ENCODE results near the gene RTL9.
A peak's percentile ranks its signal among the peaks of the same experiment; 100 is the strongest.
"Not testable (repeated sequence)": the region's sequence is repeated elsewhere in the genome, so short reads cannot be mapped to it uniquely, and the experiment has no call there.

Gene RTL9

DNA sequence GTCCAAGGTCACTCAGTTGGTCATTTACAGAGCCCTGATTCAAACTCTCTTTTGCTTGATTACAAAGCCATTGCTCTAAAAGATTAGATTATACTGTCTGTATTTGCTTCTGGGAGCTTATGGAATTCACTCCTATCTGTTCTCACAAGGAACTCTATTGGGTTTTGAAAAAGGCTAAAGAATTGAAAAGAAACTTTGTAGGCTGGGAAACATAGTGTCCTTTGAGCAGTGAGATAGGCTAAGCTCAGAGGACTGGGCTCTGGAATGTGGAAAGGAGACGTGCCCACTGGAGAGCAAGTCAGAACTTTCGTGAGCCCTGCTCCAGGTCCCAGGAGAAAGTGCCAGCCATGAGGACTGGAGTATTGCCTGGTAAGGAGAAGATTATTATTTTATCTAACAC is at the start of gene RTL9:
Gene RTL9 (plus strand): TSS at position 301 of the 400 bp plus-strand sequence. CDS start 91,770 bp downstream, outside the sequence.
- DNase-seq = no peak

DNA sequence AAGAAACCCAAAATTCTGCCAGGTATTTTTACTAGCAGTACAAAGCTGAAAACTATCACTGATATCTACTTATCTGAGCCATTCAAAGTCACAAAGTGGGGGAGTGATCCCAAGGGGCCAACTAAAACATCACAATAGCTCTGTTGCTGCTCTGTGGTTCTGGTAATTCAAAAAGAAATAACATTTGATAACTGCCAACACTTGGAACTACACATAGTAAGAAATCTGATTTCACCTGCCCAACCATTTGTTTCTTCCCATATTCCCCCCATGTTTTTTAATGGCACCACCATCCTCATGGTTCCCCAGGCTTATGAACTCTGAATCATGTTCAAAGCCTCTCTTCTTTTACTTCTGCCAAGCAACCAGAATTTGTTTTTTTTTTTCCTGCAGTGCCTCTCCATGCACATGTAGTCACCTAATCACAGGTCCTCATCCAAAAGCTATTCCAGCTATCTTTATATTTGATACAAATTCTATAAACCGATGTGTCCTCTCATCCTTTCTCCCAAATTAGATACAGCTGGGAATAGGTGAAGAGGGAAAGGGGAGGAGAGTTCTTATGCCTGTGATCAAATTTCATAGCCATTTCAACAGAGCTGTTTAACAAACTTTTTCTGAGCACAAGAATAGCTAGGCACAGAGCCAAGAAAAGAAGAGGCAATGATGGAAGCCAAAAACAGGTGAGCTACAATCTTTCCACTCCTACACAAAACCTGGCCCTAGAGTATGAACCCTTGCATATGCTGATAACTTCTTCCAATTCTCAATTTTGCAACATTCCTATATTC is 48.5 kb upstream of the RTL9 start:
- no peak for DNase-seq

DNA sequence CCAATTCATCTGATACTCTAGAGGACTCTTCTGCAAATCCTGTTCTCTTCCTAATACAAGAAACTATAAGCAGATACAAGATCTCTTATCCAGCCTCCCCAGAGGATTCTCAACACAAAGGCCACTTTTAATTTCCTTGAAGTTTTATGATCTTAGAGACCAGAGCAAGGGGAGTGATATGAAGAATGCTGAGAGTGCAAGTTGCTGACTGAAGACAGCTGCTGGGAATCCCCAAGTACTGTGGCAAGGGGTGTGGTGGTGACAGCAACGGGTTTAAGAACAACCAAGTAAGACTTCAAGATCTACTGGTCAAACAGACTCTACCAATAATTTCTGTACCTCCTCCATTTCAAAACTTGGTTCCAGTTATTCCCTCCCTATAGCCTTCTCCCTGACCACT is 47.8 kb upstream of the RTL9 start:
- peak; percentile 16 for DNase-seq

DNA sequence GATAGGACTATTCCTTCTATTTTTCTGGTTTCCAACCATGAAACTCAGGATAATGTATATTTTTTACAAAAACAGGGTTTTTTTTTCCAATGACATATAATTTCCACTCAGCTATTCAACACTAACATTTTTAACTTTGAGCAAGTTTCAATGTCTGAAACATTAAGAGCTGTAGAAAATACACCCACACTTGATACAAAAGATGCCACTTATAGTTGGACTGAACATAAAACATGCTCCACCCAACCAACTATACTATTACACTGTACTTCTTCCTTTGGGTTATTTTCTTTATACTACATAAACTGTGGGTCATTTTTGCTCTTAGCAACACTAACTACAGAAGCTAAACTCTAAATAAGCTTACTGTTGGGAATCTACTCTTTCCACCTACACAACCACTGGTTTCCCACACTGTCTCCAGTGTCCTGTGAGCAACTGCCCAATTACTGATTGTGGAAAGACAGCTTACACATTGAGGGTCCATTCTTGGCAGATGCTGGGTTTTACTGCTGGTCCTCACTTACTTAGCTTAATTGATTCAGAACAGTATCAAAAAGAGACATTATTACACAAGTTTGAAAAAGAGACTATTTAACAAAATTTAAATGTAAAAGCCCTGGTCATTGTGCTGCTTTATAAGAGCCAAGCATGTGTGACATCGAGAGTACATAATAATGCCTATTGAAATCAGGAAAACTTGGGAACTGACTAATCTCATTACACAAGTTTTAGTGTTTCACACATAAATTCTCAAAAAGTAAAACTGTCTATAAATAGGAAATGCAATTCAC is 47.0 kb upstream of the RTL9 start:
- DNase-seq = no peak

DNA sequence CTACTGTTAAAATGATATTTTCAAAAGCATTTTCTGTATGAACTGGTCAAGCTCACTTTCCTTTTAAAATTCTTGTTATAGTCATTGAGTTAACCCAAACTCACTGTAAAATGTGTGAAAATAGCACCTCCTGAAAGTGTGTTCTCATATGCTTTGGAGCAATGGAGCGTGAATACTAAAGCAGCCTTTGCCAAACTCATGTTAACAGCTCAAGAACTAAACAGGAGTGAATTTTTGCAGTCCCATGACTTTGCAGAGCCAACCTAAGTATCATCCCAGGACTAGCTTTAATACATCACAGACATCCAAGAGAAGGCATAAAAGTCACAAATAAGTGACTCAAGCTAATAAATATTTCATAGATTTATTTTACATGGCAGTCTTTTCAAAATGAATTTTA is 43.1 kb upstream of the RTL9 start:
- no peak for DNase-seq

DNA sequence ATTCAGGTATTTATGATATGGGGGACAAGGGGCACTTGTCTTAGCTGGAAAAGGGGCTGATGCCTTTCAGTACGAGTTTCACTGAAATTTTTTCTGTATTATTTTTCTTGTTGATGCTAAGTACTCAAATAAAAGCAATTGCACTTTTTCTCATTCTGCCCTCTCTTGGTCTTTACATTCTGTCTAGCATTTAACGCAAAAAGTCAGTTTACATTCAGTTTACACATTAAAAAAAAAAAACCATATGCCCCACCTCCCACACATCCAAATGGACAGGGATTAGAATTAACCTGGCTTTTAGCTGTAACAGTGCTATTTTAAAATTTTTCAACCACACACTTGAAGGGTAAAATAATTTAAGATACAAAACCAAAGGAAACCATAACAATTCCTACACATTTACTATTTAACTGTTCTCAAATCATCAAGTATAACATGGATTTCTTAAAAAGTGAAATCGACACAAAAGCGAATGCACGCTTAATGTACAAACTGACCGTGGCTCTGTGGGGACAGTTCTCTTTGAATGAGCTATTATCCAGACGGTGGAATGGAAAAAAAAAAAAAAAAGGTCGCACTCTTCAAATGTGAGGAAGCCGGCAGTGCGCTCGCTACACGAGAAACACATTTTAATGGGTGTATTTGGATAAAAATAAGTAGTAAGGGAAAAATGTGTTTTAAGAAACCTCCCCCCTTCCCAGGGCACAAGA is 42.1 kb upstream of the RTL9 start:
- no peak for DNase-seq

DNA sequence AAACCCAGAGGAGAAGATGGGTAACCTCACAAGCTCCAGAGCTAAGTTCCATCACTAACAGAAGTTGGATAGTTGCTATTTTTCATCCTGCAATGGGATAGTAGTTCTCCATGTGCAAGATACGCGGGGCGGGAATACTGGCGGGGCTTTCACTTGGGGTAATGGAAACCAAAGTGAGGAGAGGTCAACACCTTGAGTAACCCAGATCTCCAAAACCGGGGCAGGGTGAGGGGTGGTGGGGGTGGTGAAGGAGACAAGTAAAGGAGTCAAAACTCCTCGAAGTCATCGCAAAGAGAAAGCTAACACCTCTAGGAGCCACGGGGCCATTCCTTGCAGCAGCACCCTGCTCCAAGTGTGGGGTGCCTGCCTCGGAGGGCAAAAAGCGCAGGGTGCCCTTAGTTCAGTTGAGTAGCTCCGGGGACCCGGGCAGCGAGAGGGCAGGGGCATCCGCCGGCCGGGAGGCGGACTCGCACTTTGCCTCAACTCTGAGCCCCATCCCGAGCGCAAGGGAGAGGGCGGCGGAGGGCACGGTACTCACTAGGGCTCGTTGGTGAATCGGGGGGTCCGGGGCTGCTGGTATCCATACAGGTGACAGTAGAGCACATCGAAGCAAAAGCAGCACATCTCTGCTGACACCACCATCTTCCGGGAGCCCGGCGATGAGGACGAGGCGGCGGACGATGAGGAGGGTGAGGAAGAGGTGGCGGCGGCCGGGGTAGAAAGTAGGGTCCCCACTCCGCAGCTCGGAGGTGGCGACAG is 41.4 kb upstream of the RTL9 start:
- DNase-seq = peak; percentile 33

DNA sequence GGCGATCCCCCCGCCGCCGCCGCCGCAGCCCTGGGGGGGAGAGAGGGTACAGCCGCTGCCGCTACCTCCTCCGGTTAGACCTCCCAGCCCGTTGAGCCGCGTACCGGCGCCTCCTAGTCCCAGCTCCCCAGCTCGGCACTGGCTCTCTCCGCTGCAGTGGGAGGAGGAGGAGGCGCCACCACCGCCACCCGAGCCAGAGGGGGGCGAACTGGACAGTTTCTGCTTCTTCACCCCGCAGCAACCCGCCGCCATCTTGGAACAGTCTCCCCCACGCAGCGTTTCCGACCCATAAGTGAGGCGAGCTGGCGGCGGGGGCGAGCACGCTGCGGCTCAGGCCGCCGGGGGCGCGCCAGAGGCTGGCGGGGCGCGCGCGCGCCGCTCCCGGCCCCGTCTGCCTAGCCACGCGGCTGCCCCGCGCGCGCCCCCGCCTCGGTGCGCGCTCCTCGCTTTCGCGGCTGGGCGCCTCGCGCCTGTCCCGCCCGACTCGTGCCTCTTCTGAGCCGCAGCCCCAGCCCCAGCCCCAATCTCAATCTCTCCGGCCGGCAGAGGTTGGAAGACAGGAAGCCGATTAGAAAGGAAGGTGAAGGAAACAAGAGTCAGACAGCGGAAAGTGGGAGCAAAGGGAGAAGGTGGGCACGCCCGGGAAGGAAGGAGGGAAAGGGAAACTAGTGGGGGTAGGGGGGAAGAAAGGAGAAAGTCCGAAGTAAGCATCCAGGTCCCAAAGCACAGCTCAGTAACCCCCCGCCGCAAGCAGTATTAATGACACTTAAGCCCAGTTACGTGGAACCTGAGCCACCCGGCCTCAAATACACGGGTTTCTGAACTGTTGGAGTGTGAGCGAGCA is 40.6 kb upstream of the RTL9 start, which contains the start of gene AMMECR1:
Gene AMMECR1 (minus strand): TSS at position 266 of the 844 bp plus-strand sequence. CDS start 14 bp downstream, at position 252.
- peak; percentile 76 for DNase-seq

DNA sequence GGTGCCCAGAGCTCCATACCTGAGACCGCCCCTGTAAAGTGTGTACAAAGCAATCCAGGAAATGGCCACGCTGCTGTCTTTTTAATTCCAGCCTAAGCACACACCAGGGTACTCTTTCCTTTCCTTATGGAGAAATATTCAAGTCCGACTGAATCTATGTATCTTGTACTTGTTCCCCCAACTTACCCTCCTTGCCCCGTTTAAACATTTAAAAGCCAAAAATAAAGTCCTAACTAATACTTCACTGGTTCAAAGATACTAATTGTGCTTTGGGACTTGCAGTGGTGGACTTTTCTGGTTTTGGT is 40.0 kb upstream of the RTL9 start:
- DNase-seq = no peak

DNA sequence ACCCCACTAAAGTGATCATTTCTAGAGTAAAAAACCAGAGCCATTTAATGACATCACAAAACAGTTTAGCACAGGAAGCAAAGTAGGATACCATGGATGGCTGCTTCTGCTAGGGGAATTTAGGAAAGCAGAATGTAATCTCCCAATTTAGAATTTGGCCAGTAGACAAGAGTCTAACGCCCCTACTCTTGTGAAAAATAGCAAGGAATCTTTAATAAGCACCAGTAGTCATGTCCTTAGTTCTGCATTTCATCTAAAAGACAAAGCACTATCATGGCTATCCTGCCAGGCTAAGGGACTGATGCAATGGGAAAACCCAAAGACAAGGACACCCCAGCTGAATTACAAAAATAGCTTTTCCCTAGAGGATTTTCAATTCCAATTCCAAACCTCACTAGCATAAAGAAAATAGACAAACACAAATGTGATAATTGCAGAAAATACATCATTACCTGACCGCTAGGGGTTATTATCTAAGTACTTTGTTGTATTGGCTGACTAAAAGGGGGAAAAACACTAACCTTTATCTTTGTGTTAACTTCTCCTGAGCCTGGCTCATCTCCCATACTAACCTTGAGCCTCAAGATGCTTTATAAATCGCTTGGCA is 38.2 kb upstream of the RTL9 start:
- no peak for DNase-seq

DNA sequence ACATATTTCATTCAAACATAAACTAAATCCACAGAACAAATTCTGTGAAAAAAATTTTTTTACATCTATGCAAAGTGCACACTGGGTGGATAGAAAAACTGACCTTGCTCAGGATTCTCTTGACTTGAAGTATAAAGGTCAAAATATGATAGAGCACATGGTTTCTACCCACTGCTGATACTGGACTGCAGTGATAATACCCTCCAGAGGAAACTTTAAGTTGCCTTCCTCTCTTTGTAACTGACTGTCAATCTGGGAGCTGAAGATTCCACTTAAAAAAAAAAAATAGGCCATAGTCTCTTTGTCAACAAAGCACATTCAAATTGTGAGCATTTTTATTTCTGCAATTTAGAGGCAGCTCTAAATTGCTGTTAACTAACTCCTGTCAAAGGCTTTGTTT is 37.6 kb upstream of the RTL9 start:
- DNase-seq = no peak

DNA sequence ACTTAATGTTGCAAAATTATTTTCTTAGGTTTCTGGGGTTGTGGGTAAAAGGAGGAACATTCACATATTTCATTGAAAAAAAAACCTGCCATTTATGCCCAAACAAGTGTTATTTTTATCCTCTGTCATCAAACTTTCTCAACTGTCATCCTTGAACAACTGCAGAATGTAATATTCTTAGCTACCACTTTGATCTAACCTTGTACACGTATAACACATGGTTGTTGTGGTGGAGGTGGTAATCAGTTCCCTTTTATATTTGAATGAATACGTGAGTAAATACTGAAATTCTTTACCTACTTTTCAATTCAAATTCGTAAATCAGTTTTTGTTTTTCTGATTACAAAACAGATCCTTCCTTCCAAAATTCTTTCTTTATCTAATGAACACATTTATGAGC is 37.0 kb upstream of the RTL9 start:
- no peak for DNase-seq

DNA sequence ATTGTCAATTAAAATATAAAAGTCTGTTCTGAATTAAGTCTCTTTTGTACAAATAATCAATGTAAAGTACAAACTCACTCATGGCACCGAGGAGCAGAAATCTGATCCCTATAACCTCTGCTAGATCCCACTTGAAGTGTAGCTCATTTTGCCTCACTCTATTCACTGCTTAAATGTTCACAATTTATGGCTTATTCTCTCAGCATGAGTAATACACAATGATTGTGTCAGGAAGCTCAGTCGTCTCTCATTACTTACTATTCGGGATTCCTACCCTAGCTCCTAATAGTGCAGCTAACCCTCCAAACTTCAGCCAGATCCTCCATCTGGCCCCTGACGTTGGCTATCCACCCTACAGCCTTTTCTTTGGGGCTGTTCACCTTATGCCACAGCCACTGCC is 36.0 kb upstream of the RTL9 start:
- no peak for DNase-seq

DNA sequence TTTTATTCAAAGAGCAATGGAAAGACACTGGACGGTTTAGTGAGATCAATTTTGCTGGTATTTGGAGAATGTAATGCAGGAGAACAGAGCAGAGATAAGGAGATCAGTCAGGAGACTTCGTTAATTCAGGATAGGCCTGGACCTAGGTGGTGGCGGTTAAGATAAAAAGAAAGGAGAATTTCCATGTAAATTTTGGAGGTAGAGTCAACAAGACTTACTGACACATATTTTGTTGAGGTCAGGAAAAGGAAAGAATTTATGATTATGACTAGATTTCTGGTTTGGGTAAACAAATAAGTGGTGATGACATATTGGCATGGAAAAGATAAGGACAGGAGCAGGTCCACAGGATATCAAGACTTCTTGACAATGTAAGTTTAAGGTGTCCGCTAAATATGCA is 31.9 kb upstream of the RTL9 start:
- no peak for DNase-seq

DNA sequence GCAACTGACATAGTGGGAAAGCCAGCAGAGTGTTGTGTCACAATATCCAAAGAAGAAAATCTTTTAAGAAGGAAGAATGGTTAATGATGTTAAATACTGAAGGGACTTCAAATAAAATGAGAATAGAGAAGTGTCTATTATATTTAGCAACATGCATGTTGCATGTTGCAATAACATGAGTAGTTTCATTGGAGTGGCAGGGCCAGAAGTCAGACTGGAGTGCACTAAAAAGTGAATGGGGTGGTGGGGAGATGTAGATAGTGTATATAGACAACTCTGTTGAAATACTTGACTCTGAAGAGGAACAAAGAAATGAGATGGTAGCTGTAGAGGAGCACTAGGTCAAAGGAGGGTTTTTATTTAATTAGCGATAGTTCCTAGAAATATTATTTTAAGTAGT is 31.3 kb upstream of the RTL9 start:
- no peak for DNase-seq

DNA sequence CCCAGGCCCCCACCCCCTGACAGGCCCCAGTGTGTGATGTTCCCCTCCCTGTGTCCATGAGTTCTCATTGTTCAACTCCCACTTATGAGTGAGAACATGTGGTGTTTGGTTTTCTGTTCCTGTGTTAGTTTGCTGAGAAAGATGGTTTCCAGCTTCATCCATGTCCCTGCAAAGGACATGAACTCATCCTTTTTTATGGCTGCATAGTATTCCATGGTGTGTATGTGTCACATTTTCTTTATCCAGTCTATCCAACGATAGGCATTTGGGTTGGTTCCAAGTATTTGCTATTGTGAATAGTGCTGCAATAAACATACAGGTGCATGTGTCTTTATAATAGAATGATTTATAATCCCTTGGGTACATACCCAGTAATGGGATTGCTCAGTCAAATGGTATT is 30.0 kb upstream of the RTL9 start:
- not testable (repeated sequence) for DNase-seq

DNA sequence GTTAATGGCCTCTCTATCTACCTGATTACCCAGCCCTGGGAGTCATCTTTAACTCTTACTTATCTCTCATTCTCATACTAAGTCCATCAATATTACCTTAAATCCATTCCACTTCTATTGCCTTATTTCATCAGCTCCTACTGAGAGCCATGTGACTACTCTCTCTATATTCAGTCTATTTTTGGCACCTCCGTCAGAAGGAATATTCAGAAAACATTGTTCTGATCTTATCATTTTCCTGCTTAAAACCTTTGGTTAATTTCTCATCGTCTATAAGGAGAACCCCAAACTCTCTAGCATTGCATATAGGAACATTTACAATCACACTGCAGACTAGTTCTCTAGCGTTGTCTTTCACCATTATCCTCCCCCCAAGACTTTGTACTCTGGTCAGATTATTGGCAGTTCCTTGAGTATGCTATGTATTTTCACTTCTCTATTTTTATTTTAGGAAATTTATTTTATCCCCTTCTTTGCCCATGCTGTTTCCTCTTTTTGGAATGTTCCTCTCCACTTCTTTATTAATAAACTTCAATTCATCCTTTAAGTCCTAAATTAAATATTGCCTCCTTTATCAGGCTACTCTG is 27.1 kb upstream of the RTL9 start:
- DNase-seq = no peak

DNA sequence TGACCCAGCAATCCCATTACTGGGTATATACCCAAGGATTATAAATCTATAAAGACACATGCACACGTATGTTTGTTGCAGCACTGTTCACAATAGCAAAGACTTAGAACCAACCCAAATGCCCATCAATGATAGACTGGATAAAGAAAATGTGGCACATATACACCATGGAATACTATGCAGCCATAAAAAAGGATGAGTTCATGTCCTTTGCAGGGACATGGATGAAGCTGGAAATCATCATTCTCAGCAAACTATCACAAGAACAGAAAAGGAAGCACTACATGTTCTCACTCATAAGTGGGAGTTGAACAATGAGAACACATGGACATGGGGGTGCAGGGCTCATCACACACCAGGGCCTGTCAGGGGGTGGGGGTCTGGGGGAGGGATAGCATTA is 25.2 kb upstream of the RTL9 start:
- not testable (repeated sequence) for DNase-seq

DNA sequence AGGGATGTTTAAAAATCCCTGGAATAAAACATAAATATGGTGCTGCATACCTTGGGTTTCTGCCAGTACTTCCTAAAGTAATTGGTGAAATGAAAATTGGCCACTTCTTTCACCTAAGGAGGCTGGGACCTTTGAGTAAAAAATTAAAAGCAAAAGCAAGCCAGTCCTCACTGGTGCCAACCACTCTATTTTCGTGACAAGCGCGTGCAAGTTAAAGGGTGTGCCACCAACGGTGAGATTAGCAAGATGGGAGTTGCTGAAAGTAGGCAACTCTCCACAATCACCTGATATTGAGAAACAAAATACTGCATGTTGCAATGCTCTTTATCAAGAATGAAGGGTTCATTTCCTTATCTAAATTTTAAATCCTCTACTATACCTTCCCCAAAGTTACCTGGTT is 19.7 kb upstream of the RTL9 start:
- no peak for DNase-seq

DNA sequence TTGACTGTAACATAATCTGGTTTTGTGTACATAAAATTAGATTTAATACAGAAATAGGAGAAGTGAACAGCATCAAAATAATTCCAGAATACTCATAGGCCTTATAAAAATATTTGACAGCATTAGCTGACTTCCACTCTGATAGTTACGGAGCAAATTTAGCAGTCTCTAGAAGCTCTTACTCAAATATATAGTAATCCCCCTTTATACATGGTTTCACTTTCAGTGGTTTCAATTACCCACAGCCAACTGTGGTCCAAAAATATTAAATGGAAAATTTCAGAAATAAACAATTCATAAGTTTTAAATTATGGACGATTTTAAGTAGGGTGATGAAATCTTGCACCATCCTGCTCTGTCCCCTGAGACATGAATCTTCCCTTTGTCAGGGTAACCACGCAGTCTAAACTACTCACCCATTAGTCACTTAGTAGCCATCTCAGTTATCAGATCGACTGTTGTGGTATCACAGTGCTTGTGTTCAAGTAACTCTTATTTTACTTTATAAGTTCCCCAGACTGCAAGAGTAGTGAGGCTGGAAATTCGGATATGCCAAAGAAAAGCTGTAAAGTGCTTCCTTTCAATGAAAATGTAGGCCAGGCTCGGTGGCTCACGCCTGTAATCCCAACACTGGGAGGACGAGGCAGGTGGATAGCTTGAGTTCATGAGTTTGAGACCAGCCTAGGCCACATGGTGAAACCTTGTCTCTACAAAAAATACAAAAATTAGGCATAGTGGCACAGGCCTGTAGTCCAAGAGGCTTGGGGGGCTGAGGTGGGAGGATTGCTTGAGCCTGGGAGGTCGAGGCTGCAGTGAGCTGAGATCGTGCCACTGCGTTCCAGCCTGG is 17.2 kb upstream of the RTL9 start:
- DNase-seq = no peak
